HG03378 (cell line): Measurements from ENCODE around the gene LCN10.
"Not testable (repeated sequence)": the region's sequence is repeated elsewhere in the genome, so short reads cannot be mapped to it uniquely, and the experiment has no call there.

Experiments used
- ATAC-seq: cut with Tn5 transposase; IDR thresholded peaks from one replicate; pipeline ENCODE4 v1.9.1; 2021; ENCODE audit warnings: mild to moderate bottlenecking, moderate library complexity; ENCODE audit not compliant: unreplicated experiment

Gene LCN10

GRCh38 chr9:136742591-136743391, at the start of gene LCN10:
TSS of gene LCN10 (minus strand) at chr9:136742940. CDS start at chr9:136742903, 37 bp downstream.
- ATAC-seq: no peak

GRCh38 chr9:136791516-136792276, 49.0 kb upstream of the LCN10 start:
- ATAC-seq: peak; percentile 27

GRCh38 chr9:136790640-136791515, 48.1 kb upstream of the LCN10 start, which contains the start of gene TMEM141:
TSS of gene TMEM141 (plus strand) at chr9:136791344. CDS start at chr9:136791371, 27 bp downstream.
- ATAC-seq: peak; percentile 64

- no peak for ATAC-seq
Measured at GRCh38 chr9:136789523-136789937, 46.8 kb upstream of the LCN10 start.

- not testable (repeated sequence) for ATAC-seq
Measured at GRCh38 chr9:136788644-136789522, 46.1 kb upstream of the LCN10 start.

GRCh38 chr9:136787690-136788400, 45.1 kb upstream of the LCN10 start:
- ATAC-seq: no peak

GRCh38 chr9:136786983-136787382, 44.2 kb upstream of the LCN10 start:
- ATAC-seq: not testable (repeated sequence)

GRCh38 chr9:136786451-136786850, 43.7 kb upstream of the LCN10 start:
- no peak for ATAC-seq

GRCh38 chr9:136785565-136786355, 43.0 kb upstream of the LCN10 start:
- ATAC-seq: not testable (repeated sequence)

- no peak for ATAC-seq
Measured at GRCh38 chr9:136784997-136785361, 42.2 kb upstream of the LCN10 start.

GRCh38 chr9:136784249-136784996, 41.7 kb upstream of the LCN10 start:
- no peak for ATAC-seq

GRCh38 chr9:136782452-136782851, 39.7 kb upstream of the LCN10 start:
- ATAC-seq: no peak

GRCh38 chr9:136779808-136780207, 37.1 kb upstream of the LCN10 start:
- ATAC-seq: no peak

- ATAC-seq: no peak
Measured at GRCh38 chr9:136777359-136777758, 34.6 kb upstream of the LCN10 start.

- ATAC-seq: no peak
Measured at GRCh38 chr9:136776947-136777346, 34.2 kb upstream of the LCN10 start.

GRCh38 chr9:136775191-136775590, 32.5 kb upstream of the LCN10 start:
- no peak for ATAC-seq

- no peak for ATAC-seq
Measured at GRCh38 chr9:136774416-136775045, 31.8 kb upstream of the LCN10 start.
